ENCODE measurements around the gene MINDY2. TPM values are rescaled to one million over a fixed set of nuclear protein-coding genes. Genes with fewer than 3 reads are reported as not detected.
"Not testable (repeated sequence)": the region's sequence is repeated elsewhere in the genome, so short reads cannot be mapped to it uniquely, and the experiment has no call there.

MINDY2 gene
- total RNA-seq, 2 experiments from 2014 or later, result 17.3 to 18.0 TPM

DNA sequence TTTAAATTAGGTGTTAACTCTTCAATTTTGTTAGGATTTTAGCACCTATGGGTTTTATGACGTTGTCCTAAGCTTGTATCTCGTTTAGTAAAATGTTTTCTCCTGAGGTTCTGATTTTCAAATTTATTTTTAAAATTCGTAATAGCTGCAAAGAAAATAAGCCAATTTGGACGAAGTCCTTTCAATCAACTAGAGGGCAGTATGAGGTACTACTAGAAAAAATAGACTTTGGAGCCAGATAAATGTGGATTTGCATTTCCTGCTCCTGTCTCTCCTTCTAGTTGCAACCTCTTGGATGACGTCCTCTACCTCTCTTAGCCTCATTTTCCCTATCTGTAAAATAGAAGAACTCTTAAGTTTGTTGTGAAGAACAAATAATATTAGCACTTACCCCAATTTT lies 81.2 kb downstream of the MINDY2 start:
- ChIA-PET POLR2A (no interaction called here), CTCF (interaction anchor here (1.0 kb wide), 1 partner anchor 9 kb away, joined by 3 read pairs; no protein-coding TSS in a partner anchor)
- Mint-ChIP-seq H3K27me3 (no peaks in the 10 kb centered on the region), H3K36me3 (ENCODE audit: low read depth) (peaks cover 17% of the 10 kb centered on the region), H3K27ac (no peak overlapping the region), H3K4me3 (no peak overlapping the region), H3K4me1 (no peaks in the 10 kb centered on the region), H3K9me3 (no peaks in the 10 kb centered on the region)
- DNase-seq, result no peak

DNA sequence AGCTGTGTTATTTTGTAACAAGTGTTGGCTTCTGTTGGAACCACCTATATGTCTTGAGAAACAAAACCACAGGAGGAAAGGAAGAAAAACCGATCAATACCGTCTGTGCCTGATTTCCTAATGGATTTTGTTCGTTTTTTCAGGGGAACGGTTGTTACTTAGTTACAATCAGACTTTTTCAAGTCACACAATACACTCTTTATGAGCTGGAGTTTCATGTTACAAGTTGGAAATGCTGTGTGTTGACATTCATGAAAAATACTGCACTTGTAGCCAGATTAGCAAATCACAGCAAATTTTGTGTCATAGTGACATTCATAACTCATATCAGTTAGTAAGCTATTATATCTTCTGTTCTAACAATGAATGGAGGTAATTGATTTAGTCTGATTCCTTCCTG lies 83.5 kb downstream of the MINDY2 start:
- ChIA-PET POLR2A (no interaction called here), CTCF (interaction anchor here (0.7 to 1.1 kb wide), 2 partner anchors 347 to 638 kb away, joined by 3 read pairs; no protein-coding TSS in a partner anchor)
- Mint-ChIP-seq H3K9me3 (no peaks in the 10 kb centered on the region), H3K27me3 (no peaks in the 10 kb centered on the region), H3K4me3 (no peak overlapping the region), H3K36me3 (ENCODE audit: low read depth) (peaks cover 8% of the 10 kb centered on the region), H3K4me1 (no peaks in the 10 kb centered on the region), H3K27ac (no peak overlapping the region)
- no peak for DNase-seq

DNA sequence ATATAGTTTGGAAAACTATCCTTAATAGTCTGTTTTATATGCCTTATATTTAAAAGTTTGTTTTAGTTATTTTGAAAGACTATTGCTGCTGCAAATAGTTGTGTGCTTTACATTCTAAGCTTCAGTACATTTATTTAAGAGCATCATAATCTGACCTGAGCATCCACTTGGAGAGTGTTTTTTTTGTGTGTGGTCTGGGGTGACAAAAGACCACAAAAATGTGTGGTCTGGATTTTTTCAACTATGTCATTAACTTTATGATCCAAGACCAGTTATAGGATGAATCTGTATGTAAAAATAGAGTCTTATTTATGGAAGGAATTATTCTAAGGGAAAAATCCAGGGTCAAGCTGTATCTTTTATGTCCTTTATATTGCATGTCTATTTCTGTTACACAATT lies 85.0 kb downstream of the MINDY2 start:
- CTCF ChIA-PET, result no interaction called here
- Mint-ChIP-seq H3K27ac (no peak overlapping the region), H3K36me3 (ENCODE audit: low read depth) (peaks cover 8% of the 10 kb centered on the region), H3K4me3 (no peak overlapping the region), H3K27me3 (no peaks in the 10 kb centered on the region), H3K4me1 (no peaks in the 10 kb centered on the region), H3K9me3 (no peaks in the 10 kb centered on the region)
- POLR2A ChIA-PET, result no interaction called here
- DNase-seq, result no peak

DNA sequence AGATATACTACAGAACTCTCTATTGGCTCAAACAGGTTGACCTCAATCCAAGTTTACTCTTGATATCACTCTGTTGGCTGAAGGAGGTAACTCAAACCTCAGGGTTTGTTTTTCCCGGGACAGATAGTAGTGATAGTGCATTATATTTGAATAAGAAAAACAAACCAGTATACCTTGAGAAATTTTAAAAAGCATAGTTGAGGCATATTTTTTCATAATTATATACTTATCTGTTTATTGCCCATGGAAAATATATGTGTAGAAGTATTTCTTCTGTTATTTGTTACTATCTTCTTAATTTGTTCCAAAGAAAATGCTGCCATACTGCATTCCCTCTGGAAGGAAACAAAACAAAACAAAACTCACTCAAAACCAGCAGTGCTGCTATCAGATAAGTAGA lies 85.5 kb downstream of the MINDY2 start:
- H3K27me3 Mint-ChIP-seq; H3K36me3 Mint-ChIP-seq (ENCODE audit: low read depth); H3K27ac Mint-ChIP-seq; H3K4me1 Mint-ChIP-seq; H3K9me3 Mint-ChIP-seq; POLR2A ChIA-PET; DNase-seq; H3K4me3 Mint-ChIP-seq; CTCF ChIA-PET: not testable (repeated sequence)

DNA sequence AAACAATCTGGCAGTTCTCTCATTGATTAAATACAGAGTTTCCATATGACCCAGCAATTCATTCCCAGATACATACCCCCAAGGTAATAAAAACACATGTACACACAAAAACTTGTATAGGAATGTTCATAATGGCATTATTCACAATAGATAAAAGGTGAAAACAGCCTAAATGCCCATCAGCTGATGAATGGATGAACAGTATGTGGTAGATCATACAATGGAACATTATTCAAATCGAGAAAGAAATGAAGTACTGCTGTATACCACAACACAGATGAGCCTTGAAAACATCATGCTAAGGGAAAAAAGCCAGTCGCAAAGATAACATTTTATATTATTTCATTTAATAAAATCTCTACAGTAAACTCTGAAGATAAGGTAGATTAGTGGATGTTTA lies 91.2 kb downstream of the MINDY2 start:
- POLR2A ChIA-PET, result no interaction called here
- no peak for DNase-seq
- no peak overlapping the region for H3K4me3 Mint-ChIP-seq
- H3K27ac Mint-ChIP-seq, result no peak overlapping the region
- H3K36me3 Mint-ChIP-seq (ENCODE audit: low read depth), result no peaks in the 10 kb centered on the region
- H3K9me3 Mint-ChIP-seq, result no peaks in the 10 kb centered on the region
- H3K27me3 Mint-ChIP-seq, result peaks cover 6% of the 10 kb centered on the region
- peaks cover 26% of the 10 kb centered on the region for H3K4me1 Mint-ChIP-seq
- CTCF ChIA-PET, result interaction anchor here (1.0 kb wide), 1 partner anchor 10 kb away, joined by 3 read pairs; no protein-coding TSS in a partner anchor

DNA sequence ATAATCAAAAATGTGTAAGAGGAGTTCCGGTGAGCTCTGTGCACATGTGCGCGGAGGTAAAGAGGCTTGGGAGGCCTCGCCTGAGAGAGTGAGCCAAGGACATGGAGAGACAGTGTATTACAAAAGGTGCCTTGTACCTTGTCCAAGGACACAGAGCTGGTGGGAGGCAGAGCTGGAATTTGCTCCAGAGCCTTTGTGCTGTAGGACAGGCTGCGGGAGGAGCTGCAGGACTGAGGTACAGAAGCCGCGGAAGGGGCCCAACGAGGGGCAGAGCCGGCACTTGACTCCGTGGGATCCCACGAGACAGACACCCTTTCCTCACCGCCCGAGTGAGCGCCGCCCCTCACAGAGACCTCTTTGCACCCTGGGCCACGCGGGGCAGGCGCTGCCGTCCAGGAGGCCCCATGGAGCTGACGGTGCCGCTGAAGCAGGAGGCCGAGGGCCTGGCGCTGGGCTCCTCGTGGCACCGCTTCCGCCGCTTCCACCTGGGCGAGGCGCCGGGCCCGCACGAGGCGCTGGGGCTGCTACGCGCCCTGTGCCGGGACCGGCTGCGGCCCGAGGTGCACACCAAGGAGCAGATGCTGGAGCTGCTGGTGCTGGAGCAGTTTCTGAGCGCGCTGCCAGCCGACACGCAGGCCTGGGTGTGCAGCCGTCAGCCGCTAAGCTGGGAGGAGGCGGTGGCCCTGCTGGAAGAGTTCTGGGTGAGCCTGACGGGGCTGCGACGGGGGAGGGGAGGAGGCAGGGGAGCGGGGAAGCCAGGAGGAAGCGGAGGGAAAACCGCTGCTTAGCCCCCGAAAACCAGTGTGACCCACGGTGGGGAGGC lies 93.7 kb downstream of the MINDY2 start:
- H3K4me1 Mint-ChIP-seq, result peaks cover 26% of the 10 kb centered on the region
- DNase-seq, result no peak
- no peak overlapping the region for H3K27ac Mint-ChIP-seq
- ChIA-PET POLR2A (interaction anchor here (1.1 kb wide), 1 partner anchor 69 kb away, joined by 3 read pairs; the partner anchor contains the start of gene SLTM), CTCF (interaction anchor here (0.9 to 1.5 kb wide), 2 partner anchors 94 to 637 kb away, joined by 3 to 4 read pairs; partner anchors contain the start of gene MINDY2)
- H3K27me3 Mint-ChIP-seq, result peaks cover 6% of the 10 kb centered on the region
- H3K4me3 Mint-ChIP-seq, result no peak overlapping the region
- H3K36me3 Mint-ChIP-seq (ENCODE audit: low read depth), result no peaks in the 10 kb centered on the region
- H3K9me3 Mint-ChIP-seq, result no peaks in the 10 kb centered on the region

DNA sequence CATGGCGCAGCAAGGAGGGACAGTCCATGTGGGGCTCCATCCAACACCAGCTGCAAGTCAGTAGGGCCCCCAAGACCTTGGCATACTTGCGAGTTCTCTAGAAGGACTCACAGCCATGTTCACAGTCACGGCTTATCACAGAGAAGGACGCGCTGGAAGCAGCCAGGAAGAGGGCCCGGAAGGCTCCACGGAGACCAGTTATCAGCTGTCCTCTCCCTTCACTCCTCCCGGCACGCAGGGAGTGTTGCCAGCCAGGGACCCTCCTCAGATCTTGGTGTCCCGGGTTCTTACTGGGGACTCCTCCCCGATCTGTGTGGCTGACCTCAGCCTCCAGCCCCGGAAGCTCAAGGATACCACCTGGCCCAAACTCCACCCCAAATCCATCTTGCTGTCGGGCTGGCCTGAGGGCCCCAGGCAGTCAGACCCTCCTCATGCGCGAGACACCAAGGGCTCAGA lies 94.4 kb downstream of the MINDY2 start:
- Mint-ChIP-seq H3K4me1 (peaks cover 26% of the 10 kb centered on the region), H3K4me3 (no peak overlapping the region), H3K27ac (no peak overlapping the region), H3K9me3 (no peaks in the 10 kb centered on the region), H3K36me3 (ENCODE audit: low read depth) (no peaks in the 10 kb centered on the region), H3K27me3 (peaks cover 6% of the 10 kb centered on the region)
- no peak for DNase-seq
- CTCF ChIA-PET, result interaction anchor here (0.7 to 1.5 kb wide), 2 partner anchors 22 to 638 kb away, joined by 3 to 4 read pairs; no protein-coding TSS in a partner anchor
- POLR2A ChIA-PET, result interaction anchor here (1.1 kb wide), 1 partner anchor 68 kb away, joined by 3 read pairs; the partner anchor contains the start of gene SLTM

DNA sequence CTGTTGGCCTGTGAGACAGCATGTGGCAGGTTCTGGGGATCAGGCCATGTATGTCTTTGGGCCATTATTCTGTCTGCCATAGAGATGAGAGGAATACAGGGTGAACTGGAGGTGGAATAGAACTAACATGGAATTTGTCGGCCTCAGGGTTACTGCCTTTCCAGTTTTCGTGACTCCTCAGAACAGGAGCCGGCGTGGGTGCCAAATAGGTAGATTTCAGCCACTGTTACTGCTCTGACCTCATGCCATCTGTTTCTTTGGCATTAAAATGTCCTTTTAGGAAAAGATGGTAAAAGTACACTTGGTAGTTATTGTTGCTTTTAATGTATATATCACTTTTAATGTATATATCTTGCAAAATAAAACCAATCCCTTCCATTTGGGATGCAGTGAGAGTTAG lies 96.8 kb downstream of the MINDY2 start:
- no peak for DNase-seq
- Mint-ChIP-seq H3K4me3 (no peak overlapping the region), H3K36me3 (ENCODE audit: low read depth) (no peaks in the 10 kb centered on the region), H3K27ac (no peak overlapping the region), H3K27me3 (peaks cover 6% of the 10 kb centered on the region), H3K4me1 (peaks cover 19% of the 10 kb centered on the region), H3K9me3 (no peaks in the 10 kb centered on the region)
- CTCF ChIA-PET, result no interaction called here
- POLR2A ChIA-PET, result no interaction called here

DNA sequence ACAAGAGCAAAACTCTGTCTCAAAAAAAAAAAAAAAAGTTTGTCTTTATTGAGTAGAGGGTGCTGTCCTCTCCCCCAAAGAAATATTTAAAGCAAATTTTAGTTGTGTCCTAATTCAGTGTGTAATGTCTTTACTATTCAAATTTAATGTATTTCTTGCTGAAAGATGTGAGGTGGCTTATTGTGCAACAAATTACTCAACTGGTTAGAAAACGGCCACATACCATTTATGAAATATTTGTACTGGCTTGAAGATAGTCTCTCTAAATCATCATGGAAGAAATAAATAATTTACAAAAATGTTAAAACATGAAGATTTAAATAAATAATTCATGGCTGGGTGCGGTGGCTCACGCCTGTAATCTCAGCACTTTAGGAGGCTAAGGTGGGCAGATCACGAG lies 99.3 kb downstream of the MINDY2 start:
- POLR2A ChIA-PET, result no interaction called here
- Mint-ChIP-seq H3K4me3 (no peak overlapping the region), H3K4me1 (peaks cover 11% of the 10 kb centered on the region), H3K36me3 (ENCODE audit: low read depth) (no peaks in the 10 kb centered on the region), H3K9me3 (no peaks in the 10 kb centered on the region), H3K27me3 (no peaks in the 10 kb centered on the region), H3K27ac (no peak overlapping the region)
- DNase-seq, result no peak
- CTCF ChIA-PET, result no interaction called here

DNA sequence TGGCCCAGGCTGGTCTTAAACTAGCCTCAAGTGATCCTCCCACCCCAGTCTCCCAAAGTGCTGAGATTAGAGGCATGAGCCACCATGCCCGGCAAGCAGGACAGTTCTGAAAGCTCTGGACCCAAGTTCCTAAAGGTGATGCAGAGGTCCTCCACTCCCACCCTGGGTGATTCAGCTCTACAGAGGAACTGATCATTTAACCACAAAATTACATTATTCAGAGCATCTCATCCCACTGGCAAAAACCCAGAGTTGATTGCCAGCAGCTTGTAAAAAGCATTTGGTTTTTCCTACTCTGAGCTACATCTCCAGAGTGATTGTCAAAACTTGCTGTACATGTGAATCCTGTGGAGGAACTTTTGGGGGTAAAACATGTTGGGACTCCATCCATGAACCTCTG lies 102.2 kb downstream of the MINDY2 start:
- Mint-ChIP-seq H3K9me3 (no peaks in the 10 kb centered on the region), H3K36me3 (ENCODE audit: low read depth) (peaks cover 20% of the 10 kb centered on the region), H3K4me3 (no peak overlapping the region), H3K27me3 (no peaks in the 10 kb centered on the region), H3K27ac (no peak overlapping the region), H3K4me1 (no peaks in the 10 kb centered on the region)
- POLR2A ChIA-PET, result no interaction called here
- CTCF ChIA-PET, result interaction anchor here (0.7 kb wide), 1 partner anchor 29 kb away, joined by 4 read pairs; no protein-coding TSS in a partner anchor
- DNase-seq, result no peak

DNA sequence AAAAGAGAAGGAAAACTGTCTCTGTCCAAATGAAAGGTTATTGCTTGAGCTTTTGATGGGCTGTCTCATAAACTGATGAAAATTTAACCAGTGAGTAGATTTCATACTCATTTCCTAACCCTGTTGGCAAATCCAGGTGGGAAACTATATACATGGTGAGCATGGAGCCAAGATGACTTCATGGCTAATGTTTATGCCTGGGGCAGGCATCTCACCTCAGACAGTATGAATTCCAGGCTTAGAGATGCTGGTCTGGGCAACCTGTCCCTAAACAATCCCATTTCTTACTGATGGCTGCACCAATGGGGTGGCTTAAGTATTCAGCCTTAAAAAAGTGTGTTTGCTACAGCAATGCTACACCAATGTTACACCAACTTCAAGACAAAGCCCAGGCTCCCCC lies 104.2 kb downstream of the MINDY2 start:
- Mint-ChIP-seq H3K4me3 (no peak overlapping the region), H3K36me3 (ENCODE audit: low read depth) (peaks cover 41% of the 10 kb centered on the region), H3K9me3 (no peaks in the 10 kb centered on the region), H3K4me1 (no peaks in the 10 kb centered on the region), H3K27me3 (no peaks in the 10 kb centered on the region), H3K27ac (no peak overlapping the region)
- ChIA-PET POLR2A (no interaction called here), CTCF (no interaction called here)
- DNase-seq, result no peak

DNA sequence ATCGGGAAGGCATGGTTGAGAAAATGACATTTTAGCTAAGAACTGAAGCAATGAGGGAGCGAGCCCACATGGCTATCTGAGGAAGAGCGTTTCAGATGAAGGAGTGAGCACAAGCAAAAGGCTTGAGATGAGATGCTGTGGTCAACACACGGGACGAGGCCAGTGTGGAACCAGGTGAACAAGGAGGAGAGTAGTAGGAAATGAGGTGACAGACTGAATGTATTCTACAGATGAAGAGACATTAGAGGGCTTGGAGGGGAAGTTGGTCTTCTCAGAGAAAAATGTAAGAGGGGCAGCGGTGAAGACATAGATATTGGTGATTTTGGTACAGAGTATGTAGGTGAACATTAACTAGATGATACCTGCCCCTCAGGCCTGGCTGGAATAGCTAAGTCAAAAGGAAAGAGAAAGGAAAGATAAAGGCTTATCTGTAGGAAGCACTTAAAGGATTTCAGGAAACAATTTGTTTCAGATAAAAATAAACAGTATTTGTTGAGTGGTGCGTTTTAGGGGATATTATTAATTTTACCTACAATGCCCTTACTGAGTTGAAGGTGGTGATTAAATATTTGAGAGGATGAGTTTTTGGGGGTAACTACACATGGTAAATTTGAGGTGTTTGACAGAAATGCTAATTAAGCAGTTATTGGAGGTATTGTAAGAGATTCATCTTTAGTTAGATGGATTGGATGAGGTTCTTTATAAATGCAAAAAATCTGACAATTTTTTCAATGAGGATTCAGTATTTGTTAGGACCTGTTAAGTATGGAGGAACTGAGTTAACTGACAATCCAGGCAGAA lies 105.4 kb downstream of the MINDY2 start:
- Mint-ChIP-seq H3K4me3 (no peak overlapping the region), H3K9me3 (no peaks in the 10 kb centered on the region), H3K36me3 (ENCODE audit: low read depth) (peaks cover 51% of the 10 kb centered on the region), H3K4me1 (peaks cover 3% of the 10 kb centered on the region), H3K27me3 (no peaks in the 10 kb centered on the region), H3K27ac (no peak overlapping the region)
- ChIA-PET POLR2A (interaction anchor here (0.6 kb wide), 1 partner anchor 184 kb away, joined by 3 read pairs; no protein-coding TSS in a partner anchor), CTCF (interaction anchor here (0.6 kb wide), 2 partner anchors 10 to 361 kb away, joined by 3 read pairs; no protein-coding TSS in a partner anchor)
- no peak for DNase-seq
